Activated CD8-positive, alpha-beta memory T cell treated with anti-CD3 and anti-CD28 coated beads, Interleukin-2, amount 50 U/mL, for 48 hours (primary cell): ENCODE data around the gene PAPLN.
"Not testable (repeated sequence)": the region's sequence is repeated elsewhere in the genome, so short reads cannot be mapped to it uniquely, and the experiment has no call there.

ENCODE experiments used
- DNase-seq: peaks from one replicate; pipeline ENCODE4 v3.0.0-alpha.2; 2020

The PAPLN gene

DNA sequence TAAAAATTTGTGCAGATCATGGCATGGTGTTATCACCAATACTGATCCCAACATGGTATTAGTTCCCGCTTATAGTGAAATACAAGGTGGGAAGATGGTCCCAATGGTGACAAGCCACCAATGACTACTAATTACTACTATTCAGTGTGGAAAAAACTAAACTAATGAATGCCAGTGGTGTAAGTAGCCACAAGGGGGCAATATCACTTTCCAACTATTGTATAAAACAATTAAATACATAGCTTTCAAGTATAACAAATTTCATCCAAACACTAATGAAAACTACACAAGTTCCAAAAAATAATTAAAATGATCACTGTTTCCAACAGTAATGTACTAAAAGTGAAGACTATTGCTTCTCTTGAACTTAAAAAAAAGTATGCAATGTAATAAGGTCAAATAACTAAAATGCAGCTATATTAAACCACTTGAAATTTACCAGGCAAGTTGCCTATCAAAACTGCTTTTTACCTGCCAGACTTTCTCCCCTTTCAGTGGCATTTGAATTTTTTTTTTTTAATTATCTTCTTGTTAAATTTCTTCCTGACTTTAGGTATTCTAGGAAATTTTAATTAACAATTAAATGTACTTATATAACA is 58.0 kb downstream of the PAPLN start:
- DNase-seq = no peak

DNA sequence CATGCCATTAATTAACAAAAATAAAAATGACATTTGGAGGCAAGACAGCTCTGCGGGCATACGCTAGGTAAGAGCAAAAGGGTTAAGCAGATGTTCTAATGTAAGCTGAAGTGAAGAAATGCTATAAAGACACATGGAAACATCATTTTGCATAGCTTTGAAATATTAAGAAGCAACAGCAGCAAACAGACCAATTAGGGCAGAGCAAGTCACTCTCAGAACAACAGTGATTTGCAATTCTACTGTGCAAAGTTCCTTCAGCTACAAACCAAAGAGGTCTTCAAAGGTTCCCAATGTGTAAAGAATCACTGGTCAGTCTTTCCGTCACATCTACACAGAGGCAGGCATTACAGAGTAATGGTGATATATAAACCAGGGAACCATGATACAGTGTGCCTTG is 68.2 kb downstream of the PAPLN start:
- no peak for DNase-seq

DNA sequence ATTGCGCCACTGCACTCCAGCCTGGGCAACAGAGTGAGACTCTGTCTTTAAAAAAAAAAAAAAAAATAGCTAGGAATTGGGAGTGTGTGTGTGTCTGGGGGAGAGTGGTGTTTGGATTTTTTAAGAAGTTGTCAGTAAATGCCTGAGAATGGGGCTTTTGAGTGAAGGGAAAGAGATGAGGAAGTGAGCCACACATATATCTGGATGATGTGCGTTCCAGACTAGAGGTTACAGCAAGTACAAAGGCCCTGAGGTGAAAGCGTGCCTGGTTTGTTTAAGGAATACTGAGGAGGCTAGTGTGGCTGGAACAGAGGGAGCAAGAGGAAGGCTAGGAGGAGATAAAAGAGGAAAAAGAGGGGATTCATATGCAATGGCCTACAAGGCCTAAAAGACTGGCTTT is 70.0 kb downstream of the PAPLN start:
- no peak for DNase-seq

DNA sequence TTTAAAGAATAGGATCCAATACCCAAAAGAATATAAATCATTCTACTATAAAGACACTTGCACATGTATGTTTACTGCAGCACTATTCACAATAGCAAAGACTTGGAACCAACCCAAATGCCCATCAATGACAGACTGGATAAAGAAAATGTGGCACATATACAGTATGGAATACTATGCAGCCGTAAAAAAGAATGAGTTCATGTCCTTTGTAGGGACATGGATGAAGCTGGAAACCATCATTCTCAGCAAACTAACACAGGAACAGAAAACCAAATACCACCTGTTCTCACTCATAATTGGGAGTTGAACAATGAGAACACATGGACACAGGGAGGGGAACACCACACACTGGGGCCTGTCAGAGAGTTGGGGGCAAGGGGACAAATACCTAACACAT is 71.9 kb downstream of the PAPLN start:
- not testable (repeated sequence) for DNase-seq

DNA sequence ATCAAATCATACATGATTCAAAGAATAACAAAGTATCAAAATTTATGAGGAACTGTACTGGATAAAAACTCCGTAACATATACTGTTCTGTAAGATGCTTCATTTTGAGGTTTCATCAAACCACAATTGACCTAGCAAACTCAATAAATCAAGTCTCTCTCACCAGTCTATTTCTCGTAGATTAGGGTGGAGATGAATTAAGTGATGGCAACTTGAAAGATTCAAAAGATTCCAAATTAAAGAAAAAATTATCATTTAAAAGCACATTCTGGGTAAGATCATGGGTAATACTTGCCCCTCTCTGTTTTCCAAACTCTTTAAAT is 74.4 kb downstream of the PAPLN start:
- DNase-seq = no peak

DNA sequence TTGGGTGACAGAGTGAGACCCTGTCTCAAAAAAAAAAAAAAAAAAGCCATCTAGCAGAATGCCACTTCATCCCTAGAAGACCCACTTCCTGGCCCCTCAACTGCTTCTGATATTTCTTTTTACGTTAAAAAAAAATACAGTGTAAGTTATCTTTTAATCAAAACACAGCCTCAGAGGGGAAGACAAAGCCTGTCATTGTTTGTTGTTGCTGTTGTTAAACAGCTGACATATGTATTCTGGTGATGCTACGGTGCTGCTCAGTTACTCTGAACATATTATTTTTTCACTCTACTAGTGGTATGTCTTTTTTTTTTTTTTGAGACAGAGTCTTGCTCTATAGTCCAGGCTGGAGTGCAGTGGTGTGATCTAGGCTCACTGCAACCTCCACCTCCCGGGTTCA is 75.4 kb downstream of the PAPLN start:
- no peak for DNase-seq

DNA sequence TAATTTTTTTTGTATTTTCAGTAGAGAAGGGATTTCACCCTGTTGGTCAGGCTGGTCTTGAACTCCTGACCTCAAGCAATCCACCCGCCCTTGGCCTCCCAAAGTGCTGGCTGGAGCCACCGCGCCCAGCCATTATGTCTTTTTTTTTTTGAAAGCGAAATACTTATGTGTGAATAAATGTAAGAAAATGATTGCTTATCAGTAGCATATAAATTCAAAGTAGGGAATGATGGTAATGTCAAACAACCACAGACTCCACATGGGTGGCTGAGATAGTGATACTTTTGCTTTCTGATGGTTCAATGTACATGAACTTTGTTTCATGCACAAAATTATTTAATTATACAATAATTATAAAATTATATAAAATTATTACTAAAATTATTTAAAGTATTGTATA is 75.8 kb downstream of the PAPLN start:
- no peak for DNase-seq

DNA sequence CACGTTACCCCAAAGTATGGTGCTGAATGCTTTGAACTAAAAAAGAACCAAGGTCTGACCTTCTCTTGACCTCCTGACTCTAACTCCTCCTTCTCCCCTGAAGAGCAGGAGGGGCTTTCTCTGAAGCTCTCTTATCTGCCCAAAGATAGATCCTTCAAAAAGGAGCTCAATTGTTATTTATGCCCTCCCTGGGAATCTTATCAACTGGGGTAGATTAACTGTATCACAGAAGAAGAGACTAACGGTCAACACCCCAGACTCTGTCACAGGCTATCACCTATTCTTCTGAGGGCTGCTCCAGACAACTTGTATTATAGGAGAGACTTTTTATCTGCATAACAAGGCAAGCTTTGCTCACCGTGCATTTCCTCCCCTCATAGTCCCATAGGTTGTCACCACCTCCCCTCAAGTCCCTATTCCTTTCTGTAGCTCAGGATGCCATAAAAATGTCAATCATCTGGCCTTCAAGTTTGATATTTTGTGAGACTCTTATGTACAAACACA is 86.6 kb downstream of the PAPLN start:
- no peak for DNase-seq
